GM18519 (cell line): ENCODE results near the gene TUT7.
A peak's percentile ranks its signal among the peaks of the same experiment; 100 is the strongest.
"Not testable (repeated sequence)": the region's sequence is repeated elsewhere in the genome, so short reads cannot be mapped to it uniquely, and the experiment has no call there.

Experiments used
- ATAC-seq: cut with Tn5 transposase; IDR thresholded peaks from one replicate; pipeline ENCODE4 v1.9.1; 2021; ENCODE audit warnings: mild to moderate bottlenecking, moderate library complexity; ENCODE audit not compliant: unreplicated experiment, low FRiP score

The TUT7 gene, protein sequence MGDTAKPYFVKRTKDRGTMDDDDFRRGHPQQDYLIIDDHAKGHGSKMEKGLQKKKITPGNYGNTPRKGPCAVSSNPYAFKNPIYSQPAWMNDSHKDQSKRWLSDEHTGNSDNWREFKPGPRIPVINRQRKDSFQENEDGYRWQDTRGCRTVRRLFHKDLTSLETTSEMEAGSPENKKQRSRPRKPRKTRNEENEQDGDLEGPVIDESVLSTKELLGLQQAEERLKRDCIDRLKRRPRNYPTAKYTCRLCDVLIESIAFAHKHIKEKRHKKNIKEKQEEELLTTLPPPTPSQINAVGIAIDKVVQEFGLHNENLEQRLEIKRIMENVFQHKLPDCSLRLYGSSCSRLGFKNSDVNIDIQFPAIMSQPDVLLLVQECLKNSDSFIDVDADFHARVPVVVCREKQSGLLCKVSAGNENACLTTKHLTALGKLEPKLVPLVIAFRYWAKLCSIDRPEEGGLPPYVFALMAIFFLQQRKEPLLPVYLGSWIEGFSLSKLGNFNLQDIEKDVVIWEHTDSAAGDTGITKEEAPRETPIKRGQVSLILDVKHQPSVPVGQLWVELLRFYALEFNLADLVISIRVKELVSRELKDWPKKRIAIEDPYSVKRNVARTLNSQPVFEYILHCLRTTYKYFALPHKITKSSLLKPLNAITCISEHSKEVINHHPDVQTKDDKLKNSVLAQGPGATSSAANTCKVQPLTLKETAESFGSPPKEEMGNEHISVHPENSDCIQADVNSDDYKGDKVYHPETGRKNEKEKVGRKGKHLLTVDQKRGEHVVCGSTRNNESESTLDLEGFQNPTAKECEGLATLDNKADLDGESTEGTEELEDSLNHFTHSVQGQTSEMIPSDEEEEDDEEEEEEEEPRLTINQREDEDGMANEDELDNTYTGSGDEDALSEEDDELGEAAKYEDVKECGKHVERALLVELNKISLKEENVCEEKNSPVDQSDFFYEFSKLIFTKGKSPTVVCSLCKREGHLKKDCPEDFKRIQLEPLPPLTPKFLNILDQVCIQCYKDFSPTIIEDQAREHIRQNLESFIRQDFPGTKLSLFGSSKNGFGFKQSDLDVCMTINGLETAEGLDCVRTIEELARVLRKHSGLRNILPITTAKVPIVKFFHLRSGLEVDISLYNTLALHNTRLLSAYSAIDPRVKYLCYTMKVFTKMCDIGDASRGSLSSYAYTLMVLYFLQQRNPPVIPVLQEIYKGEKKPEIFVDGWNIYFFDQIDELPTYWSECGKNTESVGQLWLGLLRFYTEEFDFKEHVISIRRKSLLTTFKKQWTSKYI (N-terminal part only)

DNA sequence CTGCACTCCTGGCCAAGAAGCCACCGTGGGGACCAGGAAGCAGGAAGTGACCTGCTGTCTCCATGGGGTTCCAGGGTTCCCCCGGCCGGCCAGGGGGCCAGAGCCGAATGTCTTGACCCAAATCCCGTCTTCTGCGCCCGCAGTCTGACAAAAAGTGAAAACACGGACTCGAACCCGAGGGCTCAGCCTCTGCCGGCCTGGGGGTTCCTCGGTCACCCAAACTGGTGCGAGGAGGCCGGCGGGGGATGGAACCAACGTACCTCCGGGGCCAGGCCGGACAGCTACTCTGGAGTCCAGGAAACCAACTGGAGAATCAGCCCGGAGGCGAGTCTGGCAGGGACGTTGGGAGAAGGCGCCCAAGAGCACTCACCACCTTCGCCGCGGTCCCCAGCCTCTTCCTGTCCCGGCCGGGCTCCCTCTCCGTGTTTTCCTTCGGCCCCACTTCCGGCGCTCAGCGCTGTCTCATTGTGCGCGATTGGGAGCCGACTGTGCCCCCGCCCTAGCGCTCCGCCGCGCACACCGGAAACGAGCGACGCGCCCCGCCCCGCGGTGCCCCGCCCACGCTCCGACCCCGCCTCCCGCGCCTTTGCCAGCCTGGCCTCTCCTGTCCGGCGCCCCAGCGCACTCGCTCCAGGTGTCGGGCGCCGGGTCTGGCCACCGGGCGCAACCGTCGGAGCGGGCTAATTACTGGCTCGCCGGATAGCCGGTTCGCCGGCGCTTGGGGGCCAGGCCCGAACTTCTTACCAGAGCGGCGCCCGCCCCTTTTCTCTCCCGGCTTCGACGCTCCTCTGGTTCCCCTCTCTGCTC lies at the start of gene TUT7:
Gene TUT7, minus strand, starts transcription at position 400 of the 807 bp plus-strand sequence. CDS start 1,211 bp downstream, outside the sequence.
- peak; percentile 77 for ATAC-seq

GRCh38 chr9:86402591-86402990 lies 48.4 kb upstream of the TUT7 start:
- no peak for ATAC-seq

DNA sequence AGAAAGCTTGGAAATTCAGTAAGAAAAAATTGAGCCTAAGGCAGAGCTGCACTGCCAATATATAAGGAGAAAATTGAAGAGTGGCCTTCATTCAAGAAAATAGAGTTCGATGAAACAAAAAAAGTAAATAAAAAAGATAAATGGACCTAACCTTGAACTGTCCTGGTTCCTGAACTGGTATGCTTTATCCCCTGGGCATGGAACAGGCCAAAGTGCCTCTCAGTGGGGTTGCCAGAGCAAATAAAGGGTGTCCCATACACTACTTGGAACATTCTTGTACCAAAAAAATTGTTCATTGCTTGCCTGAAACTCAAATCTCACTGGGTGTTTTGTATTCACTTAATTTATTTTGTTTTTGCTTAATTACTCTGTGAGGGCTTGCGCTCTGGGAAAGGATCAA lies 42.2 kb upstream of the TUT7 start:
- ATAC-seq: no peak

DNA sequence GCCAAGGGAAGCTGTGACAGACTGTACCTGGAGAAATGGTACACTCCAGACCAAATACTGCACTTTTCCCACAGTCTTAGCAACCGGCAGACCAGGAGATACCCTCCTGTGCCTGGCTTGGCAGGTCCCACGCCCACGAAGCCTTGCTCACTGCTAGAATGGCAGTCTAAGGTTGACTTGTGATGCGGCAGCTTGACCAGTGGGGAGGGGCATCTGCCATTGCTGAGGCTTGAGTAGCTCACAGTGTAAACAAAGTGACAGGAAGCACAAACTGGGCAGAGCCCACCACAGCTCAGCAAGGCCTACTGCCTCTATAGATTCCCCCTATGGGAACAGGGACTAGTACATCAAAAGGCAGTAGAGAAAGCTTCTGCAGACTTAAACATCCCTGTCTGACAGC lies 36.0 kb upstream of the TUT7 start:
- ATAC-seq: not testable (repeated sequence)

DNA sequence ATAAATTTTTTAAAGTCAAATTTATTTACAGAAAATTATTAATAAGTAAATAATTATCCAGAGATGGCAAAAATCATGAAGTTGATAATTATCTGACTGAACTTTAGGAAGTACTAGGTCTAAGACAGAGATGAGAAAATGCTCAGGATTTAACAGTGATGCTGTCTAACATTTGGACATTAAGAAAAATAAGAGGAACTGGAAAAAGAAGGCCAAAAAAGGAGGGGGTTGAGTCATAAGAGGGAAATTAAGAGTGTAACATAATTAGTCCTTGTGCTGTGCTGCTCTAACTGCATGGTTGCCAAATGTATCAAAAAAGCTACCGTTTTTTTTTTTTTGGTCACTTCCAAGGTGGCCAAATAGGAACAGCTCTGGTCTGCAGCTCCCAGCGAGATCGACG lies 35.4 kb upstream of the TUT7 start:
- ATAC-seq: no peak

GRCh38 chr9:86387376-86387775 lies 33.2 kb upstream of the TUT7 start:
- ATAC-seq: no peak

DNA sequence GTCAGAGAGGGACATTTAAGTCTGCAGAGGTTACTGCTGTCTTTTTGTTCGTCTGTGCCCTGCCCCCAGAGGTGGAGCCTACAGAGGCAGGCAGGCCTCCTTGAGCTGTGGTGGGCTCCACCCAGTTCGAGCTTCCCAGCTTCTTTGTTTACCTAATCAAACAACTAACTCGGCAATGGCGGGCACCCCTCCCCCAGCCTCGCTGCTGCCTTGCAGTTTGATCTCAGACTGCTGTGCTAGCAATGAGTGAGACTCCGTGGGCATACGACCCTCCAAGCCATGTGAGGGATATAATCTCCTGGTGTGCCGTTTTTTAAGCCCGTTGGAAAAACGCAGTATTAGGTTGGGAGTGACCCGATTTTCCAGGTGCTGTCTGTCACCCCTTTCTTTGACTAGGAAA lies 28.8 kb upstream of the TUT7 start:
- ATAC-seq: not testable (repeated sequence)

GRCh38 chr9:86376016-86376415 lies 21.8 kb upstream of the TUT7 start:
- no peak for ATAC-seq

- no peak for ATAC-seq
These were observed 15.6 kb upstream of the TUT7 start for GRCh38 chr9:86369810-86370209.

- ATAC-seq: no peak
These were observed 14.8 kb upstream of the TUT7 start for GRCh38 chr9:86368871-86369521.

- no peak for ATAC-seq
These were observed 7.0 kb upstream of the TUT7 start for GRCh38 chr9:86361176-86361575.

DNA sequence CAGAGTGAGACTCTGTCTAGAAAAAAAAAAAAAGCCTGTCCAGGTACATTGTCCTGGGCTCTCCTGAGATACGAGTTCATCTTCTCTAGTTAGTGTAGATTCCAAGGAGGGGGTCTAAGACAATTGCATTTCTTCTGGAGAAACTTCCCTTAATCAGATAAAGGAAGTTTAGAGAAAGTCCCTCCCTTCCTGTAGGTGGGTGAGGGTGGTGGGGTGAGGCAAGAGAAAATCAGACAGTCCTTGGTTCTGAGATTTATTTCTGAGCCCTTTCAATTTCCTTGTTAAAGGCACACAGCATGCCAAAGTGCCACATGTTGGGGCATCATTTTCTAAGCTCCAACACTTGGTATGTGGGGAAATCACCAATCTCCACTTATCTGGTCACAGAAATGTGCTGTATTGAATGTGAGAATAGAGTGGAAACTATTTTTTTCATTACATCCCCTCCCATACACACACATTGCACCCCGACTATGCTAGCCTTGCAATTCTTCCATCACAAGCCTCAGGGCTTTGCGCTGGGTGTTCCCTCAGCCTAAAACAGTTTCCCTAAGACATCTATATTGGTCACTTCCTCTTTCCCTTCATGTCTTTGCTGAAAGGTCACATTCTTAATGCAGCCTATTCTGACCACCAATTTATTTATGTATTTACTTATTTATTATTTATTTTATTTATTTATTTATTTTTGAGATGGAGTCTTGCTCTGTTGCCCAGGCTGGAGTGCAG lies 5.1 kb upstream of the TUT7 start:
- ATAC-seq: no peak

DNA sequence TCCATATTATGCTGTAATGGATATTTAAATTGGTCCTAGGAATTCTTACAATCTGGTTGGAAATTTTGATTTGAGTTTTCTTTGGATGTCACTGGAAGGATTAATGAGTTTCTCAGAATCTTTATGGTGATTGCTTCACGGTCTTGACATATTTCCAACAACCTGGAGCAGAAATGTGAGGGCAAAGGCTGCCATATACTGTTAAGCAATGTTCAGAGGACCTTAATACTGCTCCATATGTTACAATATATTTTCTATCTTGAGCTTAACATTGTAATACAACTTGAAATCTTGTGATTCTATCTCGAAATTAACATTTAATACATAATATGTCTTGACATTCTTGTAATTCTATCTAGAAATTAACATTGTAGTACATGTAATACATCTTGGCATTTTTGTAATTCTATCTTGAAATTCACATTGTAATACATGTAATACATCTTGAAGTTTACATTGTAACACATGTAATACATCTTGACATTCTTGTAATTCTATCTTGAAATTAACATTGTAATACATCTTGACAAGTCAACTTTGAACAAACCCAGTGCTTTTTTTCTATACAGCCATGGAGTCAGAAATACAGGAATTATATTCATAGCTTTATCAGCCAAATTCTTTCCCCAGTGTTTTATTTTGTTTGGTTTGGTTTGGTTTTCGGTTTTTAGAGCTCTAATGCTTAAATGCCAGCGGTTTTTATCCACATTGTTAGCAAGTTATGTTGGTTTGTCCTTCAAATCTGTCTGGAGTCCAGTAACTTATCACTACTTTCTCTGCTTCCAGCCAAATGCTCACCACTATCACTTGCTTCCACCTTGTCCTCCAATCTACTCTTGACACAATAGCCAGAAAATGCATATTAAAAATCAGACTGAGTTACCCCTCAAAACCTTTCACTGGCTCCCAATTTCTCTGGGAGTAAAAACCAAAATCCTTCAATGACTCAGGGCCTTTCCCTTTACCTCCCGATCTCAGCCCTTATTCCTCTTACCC lies 3.0 kb upstream of the TUT7 start:
- ATAC-seq: no peak

GRCh38 chr9:86355814-86356213 lies 1.6 kb upstream of the TUT7 start:
- ATAC-seq: no peak

- ATAC-seq: peak; percentile 2
These were observed 654 bp upstream of the TUT7 start for GRCh38 chr9:86354818-86355309.

- ATAC-seq: no peak
These were observed 577 bp downstream of the TUT7 start for GRCh38 chr9:86353655-86354010.

DNA sequence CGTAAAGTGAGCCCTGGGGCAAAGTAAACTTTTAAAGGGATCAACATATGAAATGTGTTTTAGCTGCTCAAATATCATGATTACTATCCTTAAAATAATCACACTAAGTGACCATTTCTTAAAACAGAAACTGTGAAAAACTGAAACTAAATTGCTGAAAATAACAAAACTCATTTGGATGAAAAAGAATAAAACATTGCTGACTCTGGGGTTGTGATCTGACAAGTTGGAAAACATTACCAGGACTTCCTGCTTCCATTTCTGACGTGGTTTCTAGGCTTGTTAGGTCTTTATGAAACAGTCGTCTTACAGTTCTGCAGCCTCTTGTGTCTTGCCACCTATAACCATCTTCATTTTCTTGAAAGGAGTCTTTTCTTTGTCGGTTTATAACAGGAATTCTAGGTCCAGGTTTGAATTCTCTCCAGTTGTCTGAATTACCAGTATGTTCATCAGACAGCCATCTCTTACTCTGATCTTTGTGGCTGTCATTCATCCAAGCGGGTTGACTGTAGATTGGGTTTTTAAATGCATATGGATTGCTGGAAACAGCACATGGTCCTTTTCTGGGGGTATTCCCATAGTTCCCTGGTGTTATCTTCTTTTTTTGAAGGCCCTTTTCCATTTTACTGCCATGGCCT lies 1.7 kb downstream of the TUT7 start:
- no peak for ATAC-seq
